ENCODE data around the gene LIFR. TPM values are rescaled to one million over a fixed set of nuclear protein-coding genes. Genes with fewer than 3 reads are reported as not detected.

The LIFR gene
- total and polyA plus RNA-seq, 2 donors (not counting 3 experiments of a cell fraction or from before 2014, with no cell fraction given) = 4.1 to 36.4 TPM

DNA sequence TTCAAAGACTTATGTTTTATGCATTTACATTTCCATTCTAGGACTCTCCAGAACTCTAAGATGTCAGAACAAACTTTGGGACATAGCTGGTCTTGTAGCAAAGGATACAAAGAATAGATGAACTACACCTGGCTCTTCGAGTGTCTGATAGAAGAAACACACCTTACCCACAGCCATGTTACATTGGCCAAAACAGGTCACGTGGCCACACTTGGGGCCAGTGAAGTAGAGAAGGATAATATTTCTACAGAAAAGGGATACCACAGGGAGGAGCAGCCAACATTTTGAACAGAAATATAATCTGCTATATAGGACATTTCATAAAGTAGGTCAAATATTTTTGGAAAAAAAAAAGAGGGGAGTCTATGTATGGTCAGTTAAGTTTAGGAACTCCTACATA, 22.7 kb upstream of the LIFR start:
- Histone ChIP-seq H3K27me3 (ENCODE audit: control insufficient read depth in 2 of 2, insufficient read depth in 2 of 2, low read length in 2 of 2) (peaks cover 4 to 13% of the 10 kb centered on the region in 2 experiments), H3K9ac (replicated peaks; ENCODE audit: extremely low read depth, insufficient read depth, low read length) (no peak overlapping the region), H3K9me3 (replicated peaks; ENCODE audit: control insufficient read depth, insufficient read depth, low read length) (no peaks in the 10 kb centered on the region), H3K4me3 (replicated peaks in 1 of 3; ENCODE audit: insufficient read depth in 1 of 3, low read depth in 1 of 3, low read length in 3 of 3) (no peak overlapping the region), H3K4me2 (ENCODE audit: insufficient read depth, low read length) (no peak overlapping the region), H3K27ac (ENCODE audit: insufficient read depth, low read depth, low read length) (no peak overlapping the region), H3K36me3 (ENCODE audit: control insufficient read depth in 2 of 2, extremely low read depth in 1 of 2, insufficient read depth in 2 of 2, low read length in 2 of 2) (no peaks in the 10 kb centered on the region), H3K9me1 (replicated peaks; ENCODE audit: control insufficient read depth, extremely low read depth, insufficient read depth, low read length) (no peaks in the 10 kb centered on the region), H4K20me1 (replicated peaks; ENCODE audit: control insufficient read depth, extremely low read depth, insufficient read depth, low read length) (no peaks in the 10 kb centered on the region), H2AFZ (ENCODE audit: low read depth, low read length) (no peak overlapping the region), H3K4me1 (ENCODE audit: control insufficient read depth, extremely low read depth, insufficient read depth, low read length) (no peaks in the 10 kb centered on the region), H3K79me2 (ENCODE audit: control insufficient read depth, insufficient read depth, low read length) (no peaks in the 10 kb centered on the region)
- dilution Hi-C loops (cut with MboI; ENCODE audit: extremely low pct_ligation_motif_present, low sequenced_read_pairs) (no loop called here), intact Hi-C loops (cut with micrococcal nuclease) (no loop called here)
- BruUV-seq (replicated peaks) = no TSS peak
- DNase-seq (ENCODE audit: low read depth, low spot score) (no peak), FAIRE-seq (no peak)
- TF ChIP-seq, protein P1, sequence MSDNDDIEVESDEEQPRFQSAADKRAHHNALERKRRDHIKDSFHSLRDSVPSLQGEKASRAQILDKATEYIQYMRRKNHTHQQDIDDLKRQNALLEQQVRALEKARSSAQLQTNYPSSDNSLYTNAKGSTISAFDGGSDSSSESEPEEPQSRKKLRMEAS (IDR thresholded peaks at IDR 0.05; ENCODE audit: insufficient read depth, insufficient read length) = no peak
- no peak for TF ChIP-seq MYC (IDR thresholded peaks at IDR 0.05; ENCODE audit: low read depth, low read length)
- TF ChIP-seq FOS (IDR thresholded peaks at IDR 0.05; ENCODE audit: borderline replicate concordance, insufficient read depth, low read length) = no peak
- ChIA-PET CTCF (interaction anchor here (1.3 kb wide), 1 partner anchor 19 kb away, joined by 7 read pairs; no protein-coding TSS in a partner anchor), POLR2A (no interaction called here)

DNA sequence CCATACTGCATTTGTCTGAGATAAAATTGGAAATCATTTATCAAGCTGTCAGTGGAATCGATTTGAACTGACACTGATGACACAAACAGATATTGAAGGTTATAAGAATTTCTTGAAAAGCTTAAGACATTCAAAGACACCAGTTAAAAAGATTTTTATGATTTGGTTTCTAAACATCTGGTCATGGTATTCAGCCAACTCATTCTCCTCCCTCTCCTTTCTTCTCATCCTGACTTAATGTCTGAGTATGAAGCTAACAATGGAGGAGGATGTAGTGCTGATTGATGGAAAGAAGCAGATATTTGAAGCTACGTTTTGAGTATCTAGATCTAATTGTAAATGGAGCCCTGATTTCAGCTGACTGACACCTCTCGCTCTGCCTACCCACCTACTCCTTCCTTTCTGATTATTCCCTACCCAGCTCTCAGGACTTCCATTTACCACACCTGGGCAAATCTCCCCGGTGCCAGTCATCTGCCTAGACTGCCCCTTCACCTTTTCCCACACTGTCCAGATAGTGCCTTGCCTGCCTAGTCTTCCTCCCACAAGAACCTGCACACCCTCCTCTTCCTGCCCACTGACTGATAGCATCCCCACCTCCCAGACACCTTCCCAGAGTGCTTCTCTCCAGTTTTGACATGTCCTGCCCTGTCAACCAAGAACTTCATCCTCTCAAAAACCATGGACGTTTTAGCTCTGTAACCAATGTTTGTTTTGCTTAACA, 20.7 kb upstream of the LIFR start:
- BruUV-seq (replicated peaks) = no TSS peak
- TF ChIP-seq JUN (IDR thresholded peaks at IDR 0.05; ENCODE audit: borderline replicate concordance, insufficient read depth, insufficient read length, low read depth) (no peak), EZH2 (IDR thresholded peaks at IDR 0.05; ENCODE audit: borderline replicate concordance, low read depth, low read length, severe bottlenecking) (no peak), GATA2 (IDR thresholded peaks at IDR 0.05; ENCODE audit: insufficient read depth, insufficient read length, low read depth, low read length) (no peak), MYC (IDR thresholded peaks at IDR 0.05; ENCODE audit: low read depth, low read length) (no peak), POLR2A (IDR thresholded peaks at IDR 0.05; ENCODE audit: low read depth, low read length) (no peak), FOS (IDR thresholded peaks at IDR 0.05; ENCODE audit: borderline replicate concordance, insufficient read depth, low read length) (no peak), POLR2AphosphoS5 (IDR thresholded peaks at IDR 0.05; ENCODE audit: insufficient read depth, low read depth, low read length) (no peak)
- TF ChIP-seq, protein P1 (IDR thresholded peaks at IDR 0.05; ENCODE audit: insufficient read depth, insufficient read length) = no peak
- TF ChIP-seq, protein P2, sequence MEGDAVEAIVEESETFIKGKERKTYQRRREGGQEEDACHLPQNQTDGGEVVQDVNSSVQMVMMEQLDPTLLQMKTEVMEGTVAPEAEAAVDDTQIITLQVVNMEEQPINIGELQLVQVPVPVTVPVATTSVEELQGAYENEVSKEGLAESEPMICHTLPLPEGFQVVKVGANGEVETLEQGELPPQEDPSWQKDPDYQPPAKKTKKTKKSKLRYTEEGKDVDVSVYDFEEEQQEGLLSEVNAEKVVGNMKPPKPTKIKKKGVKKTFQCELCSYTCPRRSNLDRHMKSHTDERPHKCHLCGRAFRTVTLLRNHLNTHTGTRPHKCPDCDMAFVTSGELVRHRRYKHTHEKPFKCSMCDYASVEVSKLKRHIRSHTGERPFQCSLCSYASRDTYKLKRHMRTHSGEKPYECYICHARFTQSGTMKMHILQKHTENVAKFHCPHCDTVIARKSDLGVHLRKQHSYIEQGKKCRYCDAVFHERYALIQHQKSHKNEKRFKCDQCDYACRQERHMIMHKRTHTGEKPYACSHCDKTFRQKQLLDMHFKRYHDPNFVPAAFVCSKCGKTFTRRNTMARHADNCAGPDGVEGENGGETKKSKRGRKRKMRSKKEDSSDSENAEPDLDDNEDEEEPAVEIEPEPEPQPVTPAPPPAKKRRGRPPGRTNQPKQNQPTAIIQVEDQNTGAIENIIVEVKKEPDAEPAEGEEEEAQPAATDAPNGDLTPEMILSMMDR (IDR thresholded peaks at IDR 0.05; ENCODE audit: extremely low read depth in 1 of 2, insufficient read depth in 1 of 2, low read depth in 1 of 2, low read length in 2 of 2) = no peak
- dilution Hi-C loops (cut with MboI; ENCODE audit: extremely low pct_ligation_motif_present, low sequenced_read_pairs) = no loop called here

More for the DNA sequence above, 20.7 kb upstream of the LIFR start:
- POLR2A ChIA-PET = no interaction called here
- Histone ChIP-seq H3K4me3 (replicated peaks in 1 of 3; ENCODE audit: insufficient read depth in 1 of 3, low read depth in 1 of 3, low read length in 3 of 3) (no peak overlapping the region), H3K27ac (ENCODE audit: insufficient read depth, low read depth, low read length) (no peak overlapping the region), H4K20me1 (replicated peaks; ENCODE audit: control insufficient read depth, extremely low read depth, insufficient read depth, low read length) (no peaks in the 10 kb centered on the region), H3K4me2 (ENCODE audit: insufficient read depth, low read length) (no peak overlapping the region), H3K9ac (replicated peaks; ENCODE audit: extremely low read depth, insufficient read depth, low read length) (no peak overlapping the region), H3K9me1 (replicated peaks; ENCODE audit: control insufficient read depth, extremely low read depth, insufficient read depth, low read length) (no peaks in the 10 kb centered on the region), H3K36me3 (ENCODE audit: control insufficient read depth in 2 of 2, extremely low read depth in 1 of 2, insufficient read depth in 2 of 2, low read length in 2 of 2) (no peaks in the 10 kb centered on the region), H3K4me1 (ENCODE audit: control insufficient read depth, extremely low read depth, insufficient read depth, low read length) (no peaks in the 10 kb centered on the region), H3K9me3 (replicated peaks; ENCODE audit: control insufficient read depth, insufficient read depth, low read length) (no peaks in the 10 kb centered on the region), H3K27me3 (ENCODE audit: control insufficient read depth in 2 of 2, insufficient read depth in 2 of 2, low read length in 2 of 2) (peaks cover 4 to 13% of the 10 kb centered on the region in 2 experiments), H3K79me2 (ENCODE audit: control insufficient read depth, insufficient read depth, low read length) (no peaks in the 10 kb centered on the region), H2AFZ (ENCODE audit: low read depth, low read length) (no peak overlapping the region)
- FAIRE-seq (no peak), DNase-seq (ENCODE audit: low read depth, low spot score) (no peak)
- CTCF ChIA-PET = interaction anchor here (1.4 to 1.7 kb wide), 2 partner anchors 135 to 194 kb away, joined by 3 to 9 read pairs; no protein-coding TSS in a partner anchor
- intact Hi-C loops (cut with micrococcal nuclease) = no loop called here
